Measurements from ENCODE around the gene BEST4.

- TF ChIP-seq SP1 (IDR thresholded peaks at IDR 0.05) (no peak), SP1 (CRISPR knock-in tag; IDR thresholded peaks at IDR 0.05) (peak; percentile 60; the same call in 1 of the 2 replicates), ZNF446 (CRISPR knock-in tag; IDR thresholded peaks at IDR 0.05) (peak; percentile 80; the same call in 1 of the 2 replicates), NFATC3 (CRISPR knock-in tag; IDR thresholded peaks at IDR 0.05) (no peak), POLR2AphosphoS5 (IDR thresholded peaks at IDR 0.05; ENCODE audit: low read depth, low read length) (peak; percentile 77), CHD4 (IDR thresholded peaks at IDR 0.05; ENCODE audit: borderline replicate concordance, low read length) (peak; percentile 54; the same call in 1 of the 2 replicates), DR1 (CRISPR knock-in tag; IDR thresholded peaks at IDR 0.05) (no peak), ASH2L (IDR thresholded peaks at IDR 0.05; ENCODE audit: insufficient read length, low read depth, low read length) (peak; percentile 89), BRD4 (CRISPR knock-in tag; IDR thresholded peaks at IDR 0.05) (no peak), RAD51 (IDR thresholded peaks at IDR 0.05; ENCODE audit: borderline replicate concordance) (no peak), EP300 (IDR thresholded peaks at IDR 0.05; ENCODE audit: low read depth in 2 of 2, low read length in 2 of 2) (peak; percentile 71 to 92; a peak in 3 of 4 replicates), EP300 (CRISPR knock-in tag; IDR thresholded peaks at IDR 0.05; ENCODE audit: borderline replicate concordance) (peak; percentile 57; the same call in 1 of the 2 replicates), SP2 (CRISPR knock-in tag; IDR thresholded peaks at IDR 0.05) (no peak)
- TF ChIP-seq, protein P1, sequence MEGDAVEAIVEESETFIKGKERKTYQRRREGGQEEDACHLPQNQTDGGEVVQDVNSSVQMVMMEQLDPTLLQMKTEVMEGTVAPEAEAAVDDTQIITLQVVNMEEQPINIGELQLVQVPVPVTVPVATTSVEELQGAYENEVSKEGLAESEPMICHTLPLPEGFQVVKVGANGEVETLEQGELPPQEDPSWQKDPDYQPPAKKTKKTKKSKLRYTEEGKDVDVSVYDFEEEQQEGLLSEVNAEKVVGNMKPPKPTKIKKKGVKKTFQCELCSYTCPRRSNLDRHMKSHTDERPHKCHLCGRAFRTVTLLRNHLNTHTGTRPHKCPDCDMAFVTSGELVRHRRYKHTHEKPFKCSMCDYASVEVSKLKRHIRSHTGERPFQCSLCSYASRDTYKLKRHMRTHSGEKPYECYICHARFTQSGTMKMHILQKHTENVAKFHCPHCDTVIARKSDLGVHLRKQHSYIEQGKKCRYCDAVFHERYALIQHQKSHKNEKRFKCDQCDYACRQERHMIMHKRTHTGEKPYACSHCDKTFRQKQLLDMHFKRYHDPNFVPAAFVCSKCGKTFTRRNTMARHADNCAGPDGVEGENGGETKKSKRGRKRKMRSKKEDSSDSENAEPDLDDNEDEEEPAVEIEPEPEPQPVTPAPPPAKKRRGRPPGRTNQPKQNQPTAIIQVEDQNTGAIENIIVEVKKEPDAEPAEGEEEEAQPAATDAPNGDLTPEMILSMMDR (CRISPR knock-in tag; IDR thresholded peaks at IDR 0.05): peak; percentile 21
- TF ChIP-seq, protein P2, sequence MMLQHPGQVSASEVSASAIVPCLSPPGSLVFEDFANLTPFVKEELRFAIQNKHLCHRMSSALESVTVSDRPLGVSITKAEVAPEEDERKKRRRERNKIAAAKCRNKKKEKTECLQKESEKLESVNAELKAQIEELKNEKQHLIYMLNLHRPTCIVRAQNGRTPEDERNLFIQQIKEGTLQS (CRISPR knock-in tag; IDR thresholded peaks at IDR 0.05): peak; percentile 55
- TF ChIP-seq, protein P3, sequence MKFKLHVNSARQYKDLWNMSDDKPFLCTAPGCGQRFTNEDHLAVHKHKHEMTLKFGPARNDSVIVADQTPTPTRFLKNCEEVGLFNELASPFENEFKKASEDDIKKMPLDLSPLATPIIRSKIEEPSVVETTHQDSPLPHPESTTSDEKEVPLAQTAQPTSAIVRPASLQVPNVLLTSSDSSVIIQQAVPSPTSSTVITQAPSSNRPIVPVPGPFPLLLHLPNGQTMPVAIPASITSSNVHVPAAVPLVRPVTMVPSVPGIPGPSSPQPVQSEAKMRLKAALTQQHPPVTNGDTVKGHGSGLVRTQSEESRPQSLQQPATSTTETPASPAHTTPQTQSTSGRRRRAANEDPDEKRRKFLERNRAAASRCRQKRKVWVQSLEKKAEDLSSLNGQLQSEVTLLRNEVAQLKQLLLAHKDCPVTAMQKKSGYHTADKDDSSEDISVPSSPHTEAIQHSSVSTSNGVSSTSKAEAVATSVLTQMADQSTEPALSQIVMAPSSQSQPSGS (CRISPR knock-in tag; IDR thresholded peaks at IDR 0.05): peak; percentile 40; the same call in 1 of the 2 replicates
Observed at GRCh38 chr1:44807364-44808062, 19.5 kb upstream of the BEST4 start.

Data from HepG2 (cell line).